GM19463 (cell line): ENCODE measurements around the gene PRR18.

Source experiments
- ATAC-seq: cut with Tn5 transposase; IDR thresholded peaks from one replicate; pipeline ENCODE4 v1.9.1; 2021; ENCODE audit warnings: mild to moderate bottlenecking, moderate library complexity; ENCODE audit not compliant: unreplicated experiment

Gene PRR18

GRCh38 chr6:166278579-166279392 lies 29.4 kb downstream of the PRR18 start:
- no peak for ATAC-seq

DNA sequence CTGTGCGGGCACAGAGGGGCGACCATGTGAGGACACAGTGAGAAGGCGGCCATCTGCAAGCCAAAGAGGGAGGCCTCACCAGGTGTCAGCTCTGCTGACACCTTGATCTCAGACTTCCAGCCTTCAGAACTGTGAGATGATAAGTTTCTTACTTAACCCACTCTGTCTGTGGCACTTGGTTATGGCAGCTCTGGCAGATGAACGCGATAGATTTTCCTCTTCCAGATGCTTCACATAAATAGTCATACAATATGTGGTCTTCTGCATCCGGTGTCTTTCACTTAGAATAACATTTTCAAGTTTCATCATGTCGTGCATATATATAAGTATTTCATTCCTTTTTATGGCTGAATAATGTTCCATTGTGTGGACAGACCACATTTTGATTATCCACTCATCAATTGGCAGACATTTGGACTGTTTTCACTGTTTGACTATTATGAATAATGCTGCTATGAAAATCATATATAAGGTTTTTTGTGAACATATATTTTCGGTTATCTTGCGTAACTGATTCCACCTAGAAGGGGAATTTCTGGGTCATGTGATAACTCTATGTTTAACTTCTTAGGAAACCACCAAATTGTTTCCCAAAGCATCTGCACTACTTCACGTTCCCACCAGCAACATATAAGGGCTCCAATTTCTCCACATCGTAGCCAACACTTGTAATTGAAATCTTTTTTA lies 30.2 kb downstream of the PRR18 start:
- ATAC-seq, result no peak

- ATAC-seq, result no peak
Observed at GRCh38 chr6:166277018-166277417, 31.2 kb downstream of the PRR18 start.

DNA sequence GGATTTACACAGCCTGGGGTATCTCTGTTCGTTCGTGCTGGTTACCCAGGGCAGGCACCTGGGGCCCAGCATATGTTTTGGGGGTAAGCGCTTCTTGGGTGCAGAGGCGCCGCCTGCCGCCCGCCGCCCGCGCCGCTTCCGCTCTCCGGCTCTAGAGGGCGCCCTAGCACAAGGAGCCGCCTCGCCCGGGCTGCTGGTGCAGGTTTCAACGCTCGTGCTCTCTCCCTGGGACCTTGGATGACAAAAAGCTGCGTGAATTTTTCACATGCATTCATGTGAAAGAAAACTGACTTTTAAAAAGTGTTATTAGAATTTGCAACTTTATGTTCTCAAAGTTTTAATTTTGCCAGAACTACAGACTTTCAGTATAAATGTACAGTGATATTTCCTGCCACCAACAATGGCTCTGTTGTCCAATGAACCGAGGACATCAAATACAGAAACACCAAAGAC lies 32.5 kb downstream of the PRR18 start:
- ATAC-seq, result peak; percentile 84

- ATAC-seq, result no peak
Observed at GRCh38 chr6:166274739-166275370, 33.3 kb downstream of the PRR18 start.

DNA sequence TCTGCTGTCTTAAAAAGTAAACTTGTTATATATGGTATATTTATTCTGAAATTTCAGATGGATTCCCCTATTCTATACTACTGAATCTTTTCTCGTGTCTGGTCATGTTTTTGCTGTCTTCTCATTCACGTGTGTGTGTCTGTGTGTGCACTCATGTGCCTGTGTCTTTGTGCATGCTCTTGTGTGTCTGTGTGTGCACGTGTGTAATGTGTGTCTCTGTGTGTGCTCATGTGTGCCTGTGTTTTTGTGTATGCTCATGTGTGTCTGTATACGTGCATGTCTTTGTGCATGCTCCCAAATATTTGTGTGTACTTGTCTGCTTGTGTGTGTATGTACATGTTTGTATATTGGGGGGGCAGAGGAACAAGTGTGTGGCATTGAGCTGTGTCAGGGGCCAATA lies 34.0 kb downstream of the PRR18 start:
- no peak for ATAC-seq

DNA sequence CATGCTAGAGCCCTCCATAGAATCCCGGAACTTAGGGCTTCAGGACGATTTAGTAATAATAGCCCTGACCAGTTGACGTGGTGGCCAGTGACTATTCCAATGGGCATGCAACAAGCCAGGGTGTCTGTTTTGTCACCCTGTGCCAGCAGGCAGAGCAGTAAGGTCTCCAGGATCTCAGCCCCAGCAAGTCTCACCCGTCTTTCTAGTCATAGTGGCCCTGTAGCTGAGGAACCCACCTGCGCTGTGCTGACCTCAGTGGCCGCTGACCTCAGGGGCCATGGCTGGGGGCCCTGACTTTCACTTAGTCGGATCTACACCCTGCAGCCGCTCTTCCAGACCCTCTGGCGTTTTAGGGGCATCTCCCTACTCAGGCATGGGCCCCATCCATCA lies 36.8 kb downstream of the PRR18 start:
- no peak for ATAC-seq

DNA sequence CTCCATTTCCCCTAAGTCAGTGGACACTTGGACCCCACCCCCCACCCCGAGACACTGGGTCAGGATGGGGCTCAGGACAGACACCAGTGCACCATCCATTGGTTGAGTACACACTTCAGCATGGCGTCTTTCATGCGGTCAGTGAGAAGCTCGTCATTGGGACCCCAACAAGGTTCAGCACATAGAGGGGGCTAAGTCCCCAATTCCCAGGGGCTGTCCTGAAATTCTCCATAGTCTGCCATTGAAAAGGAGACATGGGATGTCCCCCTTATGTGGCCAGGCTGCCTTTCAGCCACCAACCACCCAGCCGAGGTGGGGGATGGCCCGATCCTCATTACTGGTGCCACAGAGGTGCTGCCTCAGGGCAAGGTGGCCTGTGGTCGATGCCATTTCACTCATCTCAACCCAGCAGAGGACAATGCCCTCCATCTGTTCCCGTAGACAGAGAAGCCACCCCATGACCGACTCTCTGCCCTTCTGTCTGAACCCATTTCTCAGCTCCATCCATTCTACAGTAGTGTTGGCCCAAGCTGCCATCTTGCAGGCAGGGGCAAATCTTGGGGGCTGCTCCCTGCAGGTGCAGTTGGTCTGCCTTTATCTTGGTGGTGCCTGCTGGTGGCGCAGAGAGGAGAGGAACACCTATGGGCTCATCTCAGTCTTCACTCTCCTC lies 37.4 kb downstream of the PRR18 start:
- no peak for ATAC-seq

DNA sequence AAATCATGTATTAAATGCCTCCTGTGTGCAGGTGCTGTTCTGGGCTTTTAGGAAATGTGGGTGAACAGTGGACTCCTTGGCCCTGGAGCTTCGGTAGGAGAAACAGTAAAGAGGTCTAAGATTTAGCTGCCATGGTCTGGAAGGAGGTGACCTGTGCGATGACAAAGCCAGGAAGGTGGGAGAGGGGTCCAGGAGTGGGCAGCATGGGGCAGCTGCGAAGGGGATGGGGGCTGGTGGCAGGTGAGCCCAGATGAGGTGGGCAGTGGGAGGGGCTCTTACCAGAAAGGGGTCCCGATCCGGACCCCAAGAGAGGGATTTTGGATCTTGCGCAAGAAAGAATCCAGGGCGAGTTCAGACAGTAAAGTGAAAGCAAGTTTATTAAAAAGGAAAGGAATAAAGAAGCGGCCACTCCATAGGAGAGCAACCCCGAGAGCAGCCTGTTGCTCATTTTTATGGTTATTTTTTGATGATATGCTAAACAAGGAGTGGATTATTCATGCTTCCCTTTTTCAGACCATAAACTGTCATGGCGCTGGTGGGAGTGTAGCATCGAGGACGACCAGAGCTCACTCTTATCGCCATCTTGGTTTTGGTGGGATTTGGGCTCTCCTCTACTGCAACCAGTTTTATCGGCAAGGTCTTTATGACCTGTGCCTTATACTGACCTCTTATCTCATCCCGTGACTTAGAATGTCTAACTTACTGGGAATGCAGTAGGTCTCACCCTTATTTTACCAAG lies 38.7 kb downstream of the PRR18 start:
- ATAC-seq, result no peak

GRCh38 chr6:166268431-166268830 lies 39.8 kb downstream of the PRR18 start:
- ATAC-seq, result no peak

GRCh38 chr6:166267526-166267925 lies 40.7 kb downstream of the PRR18 start:
- ATAC-seq, result no peak

DNA sequence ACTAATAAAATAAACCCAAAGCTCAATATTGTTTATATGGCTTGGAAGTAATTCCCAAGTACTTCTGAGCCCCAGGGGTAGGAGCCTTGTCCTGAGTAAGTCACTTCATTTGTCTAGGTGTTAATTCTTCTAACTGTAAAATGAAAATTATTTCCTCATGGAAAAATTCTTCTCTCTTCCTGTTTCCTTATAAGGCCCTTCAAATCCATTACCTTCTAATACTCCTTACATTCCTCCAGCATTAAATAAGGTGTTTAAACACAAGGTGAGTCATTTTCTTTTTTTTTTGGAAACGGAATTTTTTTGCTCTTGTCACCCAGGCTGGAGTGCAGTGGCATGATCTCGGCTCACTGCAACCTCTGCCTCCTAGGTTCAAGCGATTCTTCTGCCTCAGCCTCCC lies 41.9 kb downstream of the PRR18 start:
- ATAC-seq, result no peak

DNA sequence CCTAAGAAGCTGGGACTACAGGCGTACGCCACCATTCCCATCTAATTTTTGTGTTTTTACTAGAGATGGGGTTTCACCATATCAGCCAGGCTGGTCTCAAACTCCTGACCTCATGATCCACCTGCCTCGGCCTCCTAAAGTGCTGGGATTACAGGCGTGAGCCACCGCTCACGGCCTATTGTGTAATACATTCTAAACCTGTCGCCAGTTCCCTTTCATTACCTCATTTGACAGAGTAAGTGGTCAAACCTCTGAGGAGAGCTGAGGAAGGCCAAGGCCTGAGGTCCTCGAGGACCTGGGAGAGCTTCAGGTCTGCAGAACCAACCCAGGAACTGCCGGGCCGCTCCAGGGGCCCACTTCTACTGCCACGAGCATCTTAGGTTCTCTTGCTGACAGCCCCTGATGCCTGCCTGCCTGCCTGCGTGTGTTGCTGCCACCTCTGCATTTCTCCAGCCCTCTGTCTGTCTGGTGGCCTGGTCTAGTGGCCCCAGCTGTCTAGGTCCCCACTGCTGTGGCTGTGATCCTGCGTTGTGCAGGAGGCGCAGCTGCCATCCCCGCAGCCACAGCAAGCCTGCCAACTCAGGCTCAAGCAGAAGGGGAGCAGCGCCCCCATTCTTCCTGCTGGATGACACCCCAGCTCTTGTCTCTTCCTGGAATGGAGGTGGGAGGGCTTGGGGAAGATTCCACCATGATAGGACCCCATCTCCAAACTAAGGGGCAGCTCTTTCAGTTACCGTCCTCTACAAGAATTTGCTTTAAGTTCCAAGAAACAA lies 45.3 kb downstream of the PRR18 start:
- no peak for ATAC-seq

- no peak for ATAC-seq
Observed at GRCh38 chr6:166259296-166259977, 48.8 kb downstream of the PRR18 start.

- peak; percentile 80 for ATAC-seq
Observed at GRCh38 chr6:166258854-166259276, 49.3 kb downstream of the PRR18 start.

- ATAC-seq, result no peak
Observed at GRCh38 chr6:166257911-166258318, 50.3 kb downstream of the PRR18 start.
